Panc1 (cell line): ENCODE results near the gene DAB1. TPM values are rescaled to one million over a fixed set of nuclear protein-coding genes. Genes with fewer than 3 reads are reported as not detected.

Source experiments
- ATAC-seq: fragments of 200-7000 bp; cut with Tn5 transposase; 2 replicates; pipeline ENCODE4 v1.9.1; 2020; ENCODE audit warnings: mild to moderate bottlenecking, moderate library complexity
- BruUV-seq: library from RNA; stranded (reverse); fragments of 400-500 nt; replicated peaks from 2 replicates; lab custom pipeline; 2021; lab: Mats Ljungman, UMichigan
- CTCF ChIA-PET: fragments of 300-600 bp; sonication (Branson Sonifier 250); formaldehyde crosslinking; loops from one replicate; lab custom pipeline; 2022; ENCODE audit warnings: antibody characterized with exemption; lab: Charles Lee
- POLR2A ChIA-PET: fragments of 300-600 bp; sonication (Branson Sonifier 250); formaldehyde crosslinking; loops from one replicate; lab custom pipeline; 2022; ENCODE audit warnings: antibody characterized with exemption; lab: Charles Lee
- DNase-seq: peaks from one replicate; pipeline ENCODE4 v3.0.0-alpha.2; 2010; ENCODE audit warnings: low read depth, low spot score
- H3K27ac ChIP-seq: 2 replicates; pipeline ENCODE4 v1.5.1; 2011; ENCODE audit warnings: mild to moderate bottlenecking, low read length, inconsistent platforms
- H3K27me3 ChIP-seq: fragments of 200-500 bp; sonication (Bioruptor generic); 2 replicates; pipeline ENCODE4 v1.6.0; 2014; ENCODE audit warnings: low read length, inconsistent platforms; ENCODE audit not compliant: control insufficient read depth, insufficient read depth
- H3K36me3 ChIP-seq: fragments of 200-500 bp; sonication (Bioruptor generic); 2 replicates; pipeline ENCODE4 v1.5.1; 2014; ENCODE audit warnings: inconsistent platforms, mild to moderate bottlenecking, low read length, moderate library complexity; ENCODE audit not compliant: control insufficient read depth, insufficient read depth
- H3K4me1 ChIP-seq: 2 replicates; pipeline ENCODE4 v1.5.1; 2011; ENCODE audit warnings: inconsistent platforms, mild to moderate bottlenecking, low read length, moderate library complexity; ENCODE audit not compliant: control insufficient read depth, insufficient read depth
- H3K4me3 ChIP-seq, 2 experiments: 2 replicates each; pipeline ENCODE4 v1.5.1; 2011 to 2012; ENCODE audit warnings: low read depth in 2 of 2, low read length in 2 of 2, mild to moderate bottlenecking in 2 of 2, inconsistent platforms in 1 of 2, moderate library complexity in 1 of 2
- H3K9me3 ChIP-seq: fragments of 200-500 bp; sonication (Bioruptor generic); 2 replicates; pipeline ENCODE4 v1.5.1; 2014; ENCODE audit warnings: low read depth, mild to moderate bottlenecking, inconsistent platforms, low read length, moderate library complexity; ENCODE audit not compliant: control insufficient read depth, insufficient read depth
- POLR2AphosphoS5 ChIP-seq: IDR thresholded peaks from 2 replicates; pipeline ENCODE4 v1.6.1; 2012; ENCODE audit warnings: mild to moderate bottlenecking, low read depth, low read length, moderate library complexity
- SIN3A ChIP-seq: IDR thresholded peaks from 2 replicates; pipeline ENCODE4 v1.6.1; 2012; ENCODE audit warnings: low read depth, mild to moderate bottlenecking, low read length, moderate library complexity, borderline replicate concordance; ENCODE audit not compliant: insufficient read depth
- TCF7L2 ChIP-seq: IDR thresholded peaks from 2 replicates; pipeline ENCODE4 v1.6.1; 2011; ENCODE audit warnings: mild to moderate bottlenecking, low read depth, low read length, inconsistent platforms
- in situ Hi-C: cut with HindIII; loops from 2 replicates; pipeline ENCODE4 v1.10.0; 2016; ENCODE audit warnings: low sequenced_read_pairs, low pct_unique_long_range_greater_than_20kb
- intact Hi-C: fragments of 100-400 bp; cut with micrococcal nuclease; formaldehyde crosslinking; loops from one replicate; pipeline ENCODE4 v1.10.0; 2022; ENCODE audit not compliant: unreplicated experiment
- total RNA-seq: library from RNA; stranded (reverse); gene quantifications from one replicate; pipeline ENCODE4 v1.2.1, GENCODE V29; 2021; ENCODE audit not compliant: unreplicated experiment
- TF ChIP-seq, protein P1 (sequence below): fragments of 450-650 bp; IDR thresholded peaks from 2 replicates; pipeline ENCODE4 v1.5.1; 2017; ENCODE audit warnings: mild to moderate bottlenecking
- TF ChIP-seq, protein P2 (sequence below), 2 experiments: IDR thresholded peaks; 2 replicates each; pipeline ENCODE4 v1.6.1; 2011 to 2012; ENCODE audit warnings: low read depth in 2 of 2, control low read depth in 1 of 2, low read length in 1 of 2, mild to moderate bottlenecking in 1 of 2, moderate library complexity in 1 of 2; ENCODE audit not compliant: insufficient read depth in 1 of 2

The DAB1 gene
- total RNA-seq, 1 experiment from 2014 or later, result 0.05 TPM

DNA sequence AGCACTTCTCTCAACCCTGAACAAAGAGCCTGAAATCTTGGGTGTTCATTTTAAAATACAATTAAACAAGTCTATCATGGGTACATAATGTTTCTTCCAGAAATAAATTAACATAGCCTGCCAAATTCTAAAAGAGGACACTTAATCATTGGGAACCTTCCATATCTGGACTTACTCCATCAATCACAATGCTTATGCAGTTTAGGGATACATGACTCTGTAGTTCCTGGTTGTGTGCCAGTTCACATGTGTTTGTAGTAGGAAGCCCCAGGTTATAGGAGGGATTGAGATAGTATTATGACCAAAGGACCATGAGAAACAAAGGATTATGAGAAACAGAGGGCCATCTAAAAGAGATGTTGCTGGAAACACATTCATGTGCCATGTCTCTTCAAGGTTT is 19.1 kb upstream of the DAB1 start:
- CTCF ChIA-PET, result no interaction called here
- ATAC-seq (no peak), DNase-seq (no peak)
- intact Hi-C loops (no loop called here), in situ Hi-C loops (no loop called here)
- Histone ChIP-seq H3K27ac (no peak overlapping the region), H3K27me3 (no peaks in the 10 kb centered on the region), H3K36me3 (no peaks in the 10 kb centered on the region), H3K9me3 (no peaks in the 10 kb centered on the region), H3K4me3 (no peak overlapping the region), H3K4me1 (no peaks in the 10 kb centered on the region)
- POLR2A ChIA-PET, result no interaction called here
- no TSS peak for BruUV-seq
- TF ChIP-seq TCF7L2 (no peak), POLR2AphosphoS5 (no peak), SIN3A (no peak)
- TF ChIP-seq, protein P1, sequence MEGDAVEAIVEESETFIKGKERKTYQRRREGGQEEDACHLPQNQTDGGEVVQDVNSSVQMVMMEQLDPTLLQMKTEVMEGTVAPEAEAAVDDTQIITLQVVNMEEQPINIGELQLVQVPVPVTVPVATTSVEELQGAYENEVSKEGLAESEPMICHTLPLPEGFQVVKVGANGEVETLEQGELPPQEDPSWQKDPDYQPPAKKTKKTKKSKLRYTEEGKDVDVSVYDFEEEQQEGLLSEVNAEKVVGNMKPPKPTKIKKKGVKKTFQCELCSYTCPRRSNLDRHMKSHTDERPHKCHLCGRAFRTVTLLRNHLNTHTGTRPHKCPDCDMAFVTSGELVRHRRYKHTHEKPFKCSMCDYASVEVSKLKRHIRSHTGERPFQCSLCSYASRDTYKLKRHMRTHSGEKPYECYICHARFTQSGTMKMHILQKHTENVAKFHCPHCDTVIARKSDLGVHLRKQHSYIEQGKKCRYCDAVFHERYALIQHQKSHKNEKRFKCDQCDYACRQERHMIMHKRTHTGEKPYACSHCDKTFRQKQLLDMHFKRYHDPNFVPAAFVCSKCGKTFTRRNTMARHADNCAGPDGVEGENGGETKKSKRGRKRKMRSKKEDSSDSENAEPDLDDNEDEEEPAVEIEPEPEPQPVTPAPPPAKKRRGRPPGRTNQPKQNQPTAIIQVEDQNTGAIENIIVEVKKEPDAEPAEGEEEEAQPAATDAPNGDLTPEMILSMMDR, result no peak
- TF ChIP-seq, protein P2, sequence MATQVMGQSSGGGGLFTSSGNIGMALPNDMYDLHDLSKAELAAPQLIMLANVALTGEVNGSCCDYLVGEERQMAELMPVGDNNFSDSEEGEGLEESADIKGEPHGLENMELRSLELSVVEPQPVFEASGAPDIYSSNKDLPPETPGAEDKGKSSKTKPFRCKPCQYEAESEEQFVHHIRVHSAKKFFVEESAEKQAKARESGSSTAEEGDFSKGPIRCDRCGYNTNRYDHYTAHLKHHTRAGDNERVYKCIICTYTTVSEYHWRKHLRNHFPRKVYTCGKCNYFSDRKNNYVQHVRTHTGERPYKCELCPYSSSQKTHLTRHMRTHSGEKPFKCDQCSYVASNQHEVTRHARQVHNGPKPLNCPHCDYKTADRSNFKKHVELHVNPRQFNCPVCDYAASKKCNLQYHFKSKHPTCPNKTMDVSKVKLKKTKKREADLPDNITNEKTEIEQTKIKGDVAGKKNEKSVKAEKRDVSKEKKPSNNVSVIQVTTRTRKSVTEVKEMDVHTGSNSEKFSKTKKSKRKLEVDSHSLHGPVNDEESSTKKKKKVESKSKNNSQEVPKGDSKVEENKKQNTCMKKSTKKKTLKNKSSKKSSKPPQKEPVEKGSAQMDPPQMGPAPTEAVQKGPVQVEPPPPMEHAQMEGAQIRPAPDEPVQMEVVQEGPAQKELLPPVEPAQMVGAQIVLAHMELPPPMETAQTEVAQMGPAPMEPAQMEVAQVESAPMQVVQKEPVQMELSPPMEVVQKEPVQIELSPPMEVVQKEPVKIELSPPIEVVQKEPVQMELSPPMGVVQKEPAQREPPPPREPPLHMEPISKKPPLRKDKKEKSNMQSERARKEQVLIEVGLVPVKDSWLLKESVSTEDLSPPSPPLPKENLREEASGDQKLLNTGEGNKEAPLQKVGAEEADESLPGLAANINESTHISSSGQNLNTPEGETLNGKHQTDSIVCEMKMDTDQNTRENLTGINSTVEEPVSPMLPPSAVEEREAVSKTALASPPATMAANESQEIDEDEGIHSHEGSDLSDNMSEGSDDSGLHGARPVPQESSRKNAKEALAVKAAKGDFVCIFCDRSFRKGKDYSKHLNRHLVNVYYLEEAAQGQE (IDR thresholded peaks at IDR 0.05; ENCODE audit: insufficient read depth in 1 of 2, low read depth in 2 of 2, low read length in 1 of 2), result no peak

DNA sequence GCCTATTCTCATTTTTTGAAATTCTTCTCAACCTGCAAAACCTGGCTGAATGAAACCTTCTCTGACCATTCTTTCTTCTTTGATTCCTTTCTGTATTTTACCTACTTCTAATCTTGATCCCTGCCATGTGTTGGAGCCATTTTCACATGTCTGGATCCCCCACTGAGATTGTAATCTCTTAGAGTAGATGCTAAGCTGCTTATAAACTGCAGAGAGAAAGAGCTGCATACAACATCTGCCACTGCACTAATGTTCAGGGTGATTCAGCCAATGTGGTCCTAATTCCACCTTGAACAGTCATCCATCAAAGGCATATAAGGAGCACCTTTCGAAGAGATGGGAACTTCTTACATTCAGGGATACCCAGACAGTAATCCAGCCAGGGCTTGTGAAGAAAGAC is 16.2 kb upstream of the DAB1 start:
- no peak for ATAC-seq
- Histone ChIP-seq H3K4me1 (no peaks in the 10 kb centered on the region), H3K27ac (no peak overlapping the region), H3K4me3 (no peak overlapping the region), H3K9me3 (no peaks in the 10 kb centered on the region), H3K27me3 (no peaks in the 10 kb centered on the region), H3K36me3 (no peaks in the 10 kb centered on the region)
- in situ Hi-C loops (no loop called here), intact Hi-C loops (no loop called here)
- TF ChIP-seq TCF7L2 (no peak), SIN3A (no peak), POLR2AphosphoS5 (no peak)
- TF ChIP-seq, protein P1, result no peak
- TF ChIP-seq, protein P2 (IDR thresholded peaks at IDR 0.05; ENCODE audit: insufficient read depth in 1 of 2, low read depth in 2 of 2, low read length in 1 of 2), result no peak
- no TSS peak for BruUV-seq
- ChIA-PET POLR2A (no interaction called here), CTCF (no interaction called here)
- no peak for DNase-seq
